GM10266 (cell line): ENCODE data around the gene POU3F3.

Experiments
- DNase-seq: peaks from one replicate; pipeline ENCODE4 v3.0.0; 2012; ENCODE audit errors: extremely low spot score
- CTCF ChIP-seq: IDR thresholded peaks from 2 replicates; pipeline ENCODE4 v1.5.1; 2012; ENCODE audit warnings: mild to moderate bottlenecking, low read depth; ENCODE audit not compliant: control insufficient read depth, insufficient read depth; ENCODE audit errors: missing control alignments

The POU3F3 gene

GRCh38 chr2:104841744-104842143, 12.2 kb upstream of the POU3F3 start:
- no peak for TF ChIP-seq CTCF

DNA sequence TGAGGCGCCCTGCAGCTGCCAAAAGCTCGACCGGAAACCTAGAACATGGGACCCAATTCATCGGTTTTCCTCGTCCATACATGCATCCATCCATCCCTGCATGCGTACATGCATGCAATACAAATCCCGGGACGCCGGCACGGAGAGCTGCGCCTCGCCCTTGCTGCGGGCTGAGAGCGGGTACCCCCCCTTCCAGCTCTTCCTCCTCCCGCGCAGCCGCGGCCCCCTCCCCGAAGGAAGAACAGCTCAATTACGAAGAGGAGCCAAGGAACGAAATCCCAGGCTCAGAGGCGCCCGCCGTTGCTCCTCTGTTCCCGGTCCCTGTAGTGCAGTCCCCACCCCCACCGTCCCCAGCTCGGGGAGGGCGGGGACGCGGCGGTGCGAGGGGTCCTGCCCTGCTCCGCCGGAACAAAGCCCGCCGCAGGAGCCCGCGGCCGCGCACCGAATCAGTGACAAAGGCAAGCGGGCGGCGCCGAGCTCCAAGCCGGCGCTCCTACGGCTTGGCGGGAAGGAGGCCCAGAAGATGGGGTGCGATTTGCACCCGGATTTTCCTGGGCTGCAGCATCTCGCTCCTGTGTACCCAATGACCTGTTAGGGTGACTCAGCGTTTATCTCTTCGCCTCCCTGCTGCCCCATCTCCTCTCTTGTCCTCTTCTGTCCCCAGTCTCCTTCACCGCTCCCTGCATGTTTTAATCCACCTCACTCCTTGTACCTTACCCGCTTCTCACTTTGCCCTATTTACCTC, 8.9 kb upstream of the POU3F3 start:
- DNase-seq = peak; percentile 37
- TF ChIP-seq CTCF = no peak

More at GRCh38 chr2:104841744-104842143, 12.2 kb upstream of the POU3F3 start:
- no peak for DNase-seq

DNA sequence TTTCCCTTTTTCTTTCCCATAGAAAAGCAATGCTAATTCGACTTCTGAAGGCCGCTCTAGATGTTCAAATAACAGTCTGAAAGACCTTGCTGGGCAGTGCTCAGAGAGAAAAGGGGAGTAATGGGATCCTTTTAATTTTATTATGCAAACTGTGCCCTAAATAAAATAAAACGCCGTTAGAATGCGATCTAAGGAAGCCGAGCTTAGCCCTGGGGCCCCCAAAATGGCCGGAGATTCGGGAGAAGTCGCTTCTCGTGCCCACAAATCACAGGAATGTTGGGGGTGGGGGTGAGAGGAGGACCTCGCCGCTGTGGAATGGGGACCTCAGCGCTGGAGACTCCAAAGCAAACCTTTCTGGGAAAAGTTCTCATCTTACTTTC, 8.4 kb upstream of the POU3F3 start:
- DNase-seq = no peak
- no peak for TF ChIP-seq CTCF

DNA sequence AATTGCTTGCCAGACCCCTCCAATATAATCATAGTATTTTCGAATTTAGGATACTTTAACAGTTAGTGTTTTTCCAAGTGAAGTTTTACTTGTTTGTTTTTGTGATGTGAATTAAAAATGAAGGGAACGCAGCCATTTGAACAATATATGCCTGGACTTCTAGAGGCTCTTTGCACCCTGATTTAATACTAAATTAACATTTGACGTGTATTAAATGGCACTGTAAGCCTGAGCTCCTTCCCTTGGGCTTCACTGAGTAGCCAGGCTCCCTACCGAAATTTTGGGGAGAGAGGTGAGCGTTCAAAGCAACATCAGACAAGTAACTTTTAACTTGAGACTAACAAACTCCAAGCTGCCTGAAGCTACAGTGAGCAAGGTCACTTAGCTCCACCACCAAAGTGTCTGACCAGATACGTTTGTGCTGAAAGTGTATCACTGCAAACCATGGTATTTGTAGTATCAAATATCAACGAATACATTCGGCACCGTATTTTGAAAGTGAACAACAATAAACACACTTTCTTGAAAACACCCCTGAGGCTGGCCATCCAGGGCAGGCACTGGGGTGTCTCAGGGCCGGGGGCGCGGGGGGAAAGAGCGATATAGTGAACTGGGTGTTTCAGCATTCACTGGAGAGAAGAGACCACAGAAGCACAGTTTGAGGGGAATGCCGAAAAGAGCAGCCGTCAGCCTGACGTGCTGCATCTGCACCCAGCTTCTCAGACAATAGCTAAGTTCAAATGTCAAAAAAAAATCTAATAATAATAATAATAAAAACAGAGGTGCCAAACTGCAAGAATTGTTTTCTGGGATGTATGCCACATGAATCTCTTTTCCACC, 7.7 kb upstream of the POU3F3 start:
- TF ChIP-seq CTCF = no peak
- DNase-seq = peak; percentile 16

- DNase-seq = no peak
- no peak for TF ChIP-seq CTCF
Observed at GRCh38 chr2:104846786-104847585, 6.9 kb upstream of the POU3F3 start.

- no peak for TF ChIP-seq CTCF
- no peak for DNase-seq
Observed at GRCh38 chr2:104847586-104848160, 6.2 kb upstream of the POU3F3 start.
